Left kidney (tissue), 2 donors: ENCODE data around the gene DNAJB4. TPM values are rescaled to one million over a fixed set of nuclear protein-coding genes. Genes with fewer than 3 reads are reported as not detected.
"Not testable (repeated sequence)": the region's sequence is repeated elsewhere in the genome, so short reads cannot be mapped to it uniquely, and the experiment has no call there.

ENCODE experiments used
- DNase-seq: peaks from one replicate; pipeline ENCODE4 v3.0.0-alpha.2; 2013
- polyA plus RNA-seq: library from polyadenylated mRNA; unstranded; fragments of 120-200 nt; gene quantifications from one replicate; pipeline ENCODE4 v1.2.1, GENCODE V29; 2013; ENCODE audit not compliant: insufficient read length

The DNAJB4 gene
- polyA plus RNA-seq, 1 donor, result 50.9 TPM

- DNase-seq, result no peak
These were observed 15.0 kb upstream of the DNAJB4 start for GRCh38 chr1:77989744-77990143.

- no peak for DNase-seq
These were observed 14.0 kb upstream of the DNAJB4 start for GRCh38 chr1:77990629-77991204.

- no peak for DNase-seq
These were observed 13.1 kb upstream of the DNAJB4 start for GRCh38 chr1:77991638-77992037.

- DNase-seq, result no peak
These were observed 10.5 kb upstream of the DNAJB4 start for GRCh38 chr1:77994117-77994705.

GRCh38 chr1:77996734-77997133 lies 8.0 kb upstream of the DNAJB4 start:
- no peak for DNase-seq

- not testable (repeated sequence) for DNase-seq
These were observed 4.2 kb upstream of the DNAJB4 start for GRCh38 chr1:78000536-78000935.

- no peak for DNase-seq
These were observed 1.5 kb upstream of the DNAJB4 start for GRCh38 chr1:78003070-78003746.

DNA sequence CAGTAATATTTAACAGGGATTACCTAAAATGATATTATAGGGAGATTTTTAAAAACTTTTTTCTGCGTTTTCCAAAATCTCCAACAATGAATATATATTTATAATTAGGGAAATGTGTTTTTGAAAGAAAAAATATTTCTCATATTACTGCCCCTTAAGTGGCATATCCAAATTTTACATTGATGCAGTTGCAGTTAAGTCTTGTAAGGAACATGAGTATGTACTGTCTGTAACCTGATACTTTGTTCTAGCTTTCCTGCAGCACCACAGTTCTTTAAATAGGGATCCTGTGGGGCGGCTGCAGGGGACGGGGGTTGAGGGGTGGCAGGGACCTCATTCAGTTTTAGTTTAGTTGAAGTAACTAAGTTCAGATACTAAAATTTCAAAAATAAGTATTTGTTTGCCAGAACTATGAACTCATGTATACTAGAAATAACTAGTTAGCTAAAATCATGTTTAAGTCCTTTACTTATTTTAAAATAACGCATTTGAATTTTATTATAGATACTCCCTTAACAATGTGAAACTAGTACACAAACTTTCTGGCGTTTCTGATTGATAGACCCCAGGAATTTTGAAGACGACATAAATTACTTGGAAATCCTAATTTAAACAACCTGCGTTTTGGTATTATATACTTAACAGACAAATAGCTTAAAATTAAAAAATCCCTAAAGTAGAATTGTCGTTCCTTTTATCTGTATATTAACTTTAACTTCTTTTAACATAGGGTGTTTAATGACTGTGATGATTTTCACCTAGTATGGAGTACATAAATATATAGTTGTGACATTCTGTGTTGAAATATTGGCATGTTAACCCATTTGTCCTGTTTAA lies 639 bp upstream of the DNAJB4 start:
- DNase-seq, result peak; percentile 68

DNA sequence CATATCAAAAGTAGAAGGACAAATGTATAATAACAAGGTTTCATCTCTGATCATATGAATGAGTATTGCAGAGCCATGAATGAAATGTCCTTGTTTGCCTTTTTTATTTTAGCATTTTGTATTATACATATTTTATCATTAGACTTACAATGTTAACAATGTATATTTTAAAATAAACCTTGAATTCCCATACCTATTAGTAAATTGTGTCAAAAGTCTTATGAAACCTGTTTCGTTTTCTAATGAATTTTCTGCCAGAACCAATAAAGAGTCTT lies 646 bp downstream of the DNAJB4 start:
- DNase-seq, result no peak

DNA sequence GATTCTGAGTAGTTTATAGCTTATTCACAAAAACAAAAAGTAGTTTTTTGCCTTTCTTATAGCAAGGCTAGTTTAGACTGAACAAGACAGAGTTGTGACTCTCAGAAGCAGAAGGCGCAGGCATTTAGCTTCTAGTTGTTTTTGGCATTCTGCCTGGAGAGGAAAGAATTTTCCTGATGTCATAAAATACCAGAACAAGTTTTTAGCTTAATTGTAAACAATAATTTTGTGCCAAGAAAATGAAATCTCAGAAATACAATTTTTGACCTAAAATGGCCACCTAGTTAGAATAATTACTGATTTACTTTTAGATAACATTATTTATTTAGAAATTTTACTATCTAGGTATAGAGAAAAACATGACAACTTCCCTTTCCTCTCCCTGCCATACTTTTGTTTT lies 1.0 kb downstream of the DNAJB4 start:
- peak; percentile 88 for DNase-seq

- no peak for DNase-seq
These were observed 1.8 kb downstream of the DNAJB4 start for GRCh38 chr1:78006521-78006920.

- DNase-seq, result no peak
These were observed 3.1 kb downstream of the DNAJB4 start for GRCh38 chr1:78007677-78008341.

GRCh38 chr1:78009276-78009675 lies 4.5 kb downstream of the DNAJB4 start:
- no peak for DNase-seq

- DNase-seq, result no peak
These were observed 5.1 kb downstream of the DNAJB4 start for GRCh38 chr1:78009836-78010235.

DNA sequence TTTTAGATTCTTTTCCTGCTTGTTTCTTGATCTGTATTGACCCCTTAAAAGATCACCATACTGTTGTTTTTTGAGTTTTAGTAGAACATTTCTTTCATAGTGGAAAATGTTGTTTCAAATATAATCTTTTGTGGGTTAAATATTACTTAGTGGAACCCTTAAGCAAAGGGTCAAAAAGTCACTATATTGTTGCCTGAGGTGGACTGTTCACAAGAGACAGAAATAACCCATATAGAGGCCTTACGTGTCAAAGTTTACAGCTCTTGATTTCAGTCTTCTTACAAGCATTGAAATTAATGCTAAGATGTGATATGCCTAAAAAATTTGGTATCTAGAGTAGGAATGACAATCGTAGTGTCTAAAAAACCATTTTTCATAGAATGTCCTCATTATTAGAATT lies 6.3 kb downstream of the DNAJB4 start:
- DNase-seq, result no peak

DNA sequence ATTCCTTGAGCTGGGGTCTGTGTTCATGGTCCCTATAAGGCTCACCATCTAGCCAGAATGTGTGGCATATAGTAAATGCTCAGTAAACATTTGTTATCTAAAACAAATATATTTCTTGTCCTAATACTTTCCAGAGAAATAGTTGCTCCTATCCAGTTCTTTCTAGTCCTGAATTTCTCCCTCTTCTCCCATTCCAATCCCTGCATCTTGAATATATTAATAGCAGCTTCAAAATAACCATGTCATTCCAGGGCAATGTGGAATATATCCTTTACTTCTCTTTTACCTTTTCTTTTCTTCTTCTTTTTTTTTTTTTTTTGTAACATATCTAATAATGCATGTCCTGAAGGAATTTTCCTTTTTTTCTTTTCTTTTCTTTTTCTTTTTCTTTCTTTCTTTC lies 10.4 kb downstream of the DNAJB4 start:
- DNase-seq, result no peak

GRCh38 chr1:78019024-78019423 lies 14.3 kb downstream of the DNAJB4 start:
- DNase-seq, result no peak

DNA sequence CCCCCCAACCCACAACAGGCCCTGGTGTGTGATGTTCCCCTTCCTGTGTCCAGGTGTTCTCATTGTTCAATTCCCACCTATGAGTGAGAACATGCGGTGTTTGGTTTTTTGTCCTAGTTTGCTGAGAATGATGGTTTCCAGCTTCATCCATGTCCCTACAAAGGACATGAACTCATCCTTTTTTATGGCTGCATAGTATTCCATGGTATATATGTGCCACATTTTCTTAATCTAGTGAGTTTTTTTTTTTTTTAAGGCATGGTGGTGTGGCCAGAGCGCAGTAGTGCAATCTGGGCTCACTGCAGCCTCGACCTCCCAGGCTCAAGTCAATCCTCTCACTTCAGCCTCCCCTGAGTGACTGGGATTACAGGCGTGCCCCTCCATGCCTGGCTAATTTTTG lies 16.4 kb downstream of the DNAJB4 start:
- not testable (repeated sequence) for DNase-seq

DNA sequence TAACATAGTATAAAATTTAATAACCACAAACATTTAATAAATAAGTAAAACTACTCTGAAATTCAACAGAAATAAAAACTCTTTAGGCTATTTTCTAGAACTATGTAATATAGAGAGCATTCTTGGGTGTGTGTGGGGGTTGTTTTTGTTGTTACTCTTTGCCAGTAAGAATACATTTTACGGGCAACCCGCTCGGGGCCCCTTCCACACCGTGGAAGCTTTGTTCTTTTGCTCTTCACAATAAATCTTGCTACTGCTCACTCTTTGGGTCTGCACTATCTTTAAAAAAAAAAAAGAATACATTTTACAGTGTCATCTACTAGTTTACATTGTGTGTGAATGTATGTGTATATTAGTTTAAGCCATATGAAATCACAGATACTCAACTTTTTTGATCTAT lies 25.1 kb downstream of the DNAJB4 start:
- DNase-seq, result no peak

DNA sequence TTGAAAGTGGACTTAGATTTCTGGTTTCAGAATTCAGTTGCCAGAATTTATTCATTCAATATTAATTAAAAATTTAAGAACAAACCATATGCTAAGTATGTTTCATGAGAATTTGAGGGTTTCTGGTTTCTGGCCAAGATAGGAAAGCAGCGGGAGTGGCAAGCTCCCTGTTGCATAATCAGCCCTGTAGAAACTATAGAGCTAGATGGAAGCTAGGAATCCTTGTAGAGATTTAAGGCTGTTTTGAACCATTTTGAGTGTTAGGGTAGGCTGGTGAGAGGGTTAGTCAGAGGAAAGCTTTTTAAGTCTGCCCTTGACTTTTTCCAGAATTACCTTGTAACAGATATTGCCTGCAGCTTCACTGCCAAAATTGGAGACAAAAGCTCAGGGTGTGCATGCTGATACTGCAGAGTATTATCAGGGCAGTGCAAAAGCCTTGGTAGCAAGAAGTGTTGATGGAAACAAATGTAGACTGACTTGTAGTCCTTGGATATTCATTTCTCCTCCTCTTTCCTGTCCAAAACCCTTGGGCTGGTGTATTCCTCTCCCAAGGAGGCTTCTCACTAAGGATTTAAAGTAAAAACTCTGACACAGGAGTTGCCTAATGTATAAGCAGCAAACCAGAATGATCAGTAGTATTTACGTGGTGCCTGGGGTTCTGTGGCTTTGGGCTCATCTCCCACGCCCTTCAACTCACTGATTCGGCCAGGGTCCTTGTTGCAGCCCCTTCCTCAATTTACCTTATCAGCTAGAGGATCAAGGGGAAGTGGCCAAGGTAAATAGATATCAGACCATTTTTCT lies 28.5 kb downstream of the DNAJB4 start:
- DNase-seq, result no peak

DNA sequence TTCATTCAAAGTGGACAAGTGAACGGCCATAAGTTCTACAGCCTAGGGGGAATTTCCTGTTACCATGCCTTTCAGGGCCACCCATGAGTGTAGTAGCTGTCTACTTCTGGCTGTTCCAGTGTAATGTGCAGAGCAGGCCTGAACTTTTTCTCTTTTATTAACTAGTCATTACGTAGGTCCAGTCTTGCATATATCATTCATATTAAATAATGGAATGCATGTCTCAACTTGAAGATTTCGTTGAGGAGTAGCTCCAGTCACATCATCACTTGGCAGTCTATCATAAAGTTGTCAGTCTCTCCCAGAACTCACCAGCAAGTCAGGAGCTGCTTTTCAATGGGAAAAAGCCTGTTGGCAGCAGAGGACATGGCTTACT lies 29.0 kb downstream of the DNAJB4 start:
- DNase-seq, result no peak

DNA sequence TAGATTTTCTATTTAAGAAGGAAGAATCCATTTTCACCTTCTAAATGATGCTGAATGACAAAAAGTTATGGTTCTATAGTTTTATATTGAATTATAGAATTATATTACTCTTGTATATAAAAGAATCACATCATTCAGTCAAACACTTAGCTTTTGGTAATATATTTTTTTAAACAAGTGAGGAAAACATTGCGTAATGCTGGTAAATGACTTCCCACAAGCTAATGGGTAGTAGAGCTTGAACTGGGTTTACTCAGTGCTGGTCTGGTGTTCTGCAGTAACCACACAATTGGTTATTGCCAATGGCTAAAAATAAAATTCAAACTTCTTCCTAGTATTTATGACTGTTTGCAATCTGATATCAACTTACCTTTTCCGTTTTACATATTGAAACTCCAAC lies 30.4 kb downstream of the DNAJB4 start:
- no peak for DNase-seq
